NB4 (cell line): ENCODE data around the gene WDR62.

Source experiments
- CTCF ChIP-seq: IDR thresholded peaks from one replicate; pipeline ENCODE4 v1.5.1; 2012; ENCODE audit warnings: low read depth, low read length
- MAX ChIP-seq: IDR thresholded peaks from 2 replicates; pipeline ENCODE4 v1.6.1; 2011; ENCODE audit warnings: low read depth, low read length
- POLR2A ChIP-seq: IDR thresholded peaks from 2 replicates; pipeline ENCODE4 v1.6.1; 2011; ENCODE audit warnings: mild to moderate bottlenecking; ENCODE audit not compliant: insufficient read length; ENCODE audit errors: extremely low read depth

- TF ChIP-seq MAX (no peak), CTCF (no peak), POLR2A (no peak)
These were observed 44.6 kb downstream of the WDR62 start for GRCh38 chr19:36099166-36099785.
